ENCODE data around the gene PLXND1. TPM values are rescaled to one million over a fixed set of nuclear protein-coding genes. Genes with fewer than 3 reads are reported as not detected.

Gene PLXND1
- total RNA-seq, 4 donors from 2014 or later, result 50.5 to 89.9 (median 76.6) TPM

DNA sequence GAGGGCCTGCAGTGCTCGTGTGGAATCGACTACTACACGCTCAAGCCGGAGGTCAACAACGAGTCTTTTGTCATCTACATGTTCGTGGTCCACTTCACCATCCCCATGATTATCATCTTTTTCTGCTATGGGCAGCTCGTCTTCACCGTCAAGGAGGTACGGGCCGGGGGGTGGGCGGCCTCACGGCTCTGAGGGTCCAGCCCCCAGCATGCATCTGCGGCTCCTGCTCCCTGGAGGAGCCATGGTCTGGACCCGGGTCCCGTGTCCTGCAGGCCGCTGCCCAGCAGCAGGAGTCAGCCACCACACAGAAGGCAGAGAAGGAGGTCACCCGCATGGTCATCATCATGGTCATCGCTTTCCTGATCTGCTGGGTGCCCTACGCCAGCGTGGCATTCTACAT, 74.2 kb downstream of the PLXND1 start:
- H3K4me3 ChIP-seq, result no peak overlapping the region
- H3K4me1 ChIP-seq, result peaks cover 0 to 2% (median 0%) of the 10 kb centered on the region in 4 donors
- intact Hi-C loops (cut with DNase I), result no loop called here
- H3K9me3 ChIP-seq, result no peaks in the 10 kb centered on the region
- no peaks in the 10 kb centered on the region for H3K36me3 ChIP-seq
- TF ChIP-seq, protein P1, sequence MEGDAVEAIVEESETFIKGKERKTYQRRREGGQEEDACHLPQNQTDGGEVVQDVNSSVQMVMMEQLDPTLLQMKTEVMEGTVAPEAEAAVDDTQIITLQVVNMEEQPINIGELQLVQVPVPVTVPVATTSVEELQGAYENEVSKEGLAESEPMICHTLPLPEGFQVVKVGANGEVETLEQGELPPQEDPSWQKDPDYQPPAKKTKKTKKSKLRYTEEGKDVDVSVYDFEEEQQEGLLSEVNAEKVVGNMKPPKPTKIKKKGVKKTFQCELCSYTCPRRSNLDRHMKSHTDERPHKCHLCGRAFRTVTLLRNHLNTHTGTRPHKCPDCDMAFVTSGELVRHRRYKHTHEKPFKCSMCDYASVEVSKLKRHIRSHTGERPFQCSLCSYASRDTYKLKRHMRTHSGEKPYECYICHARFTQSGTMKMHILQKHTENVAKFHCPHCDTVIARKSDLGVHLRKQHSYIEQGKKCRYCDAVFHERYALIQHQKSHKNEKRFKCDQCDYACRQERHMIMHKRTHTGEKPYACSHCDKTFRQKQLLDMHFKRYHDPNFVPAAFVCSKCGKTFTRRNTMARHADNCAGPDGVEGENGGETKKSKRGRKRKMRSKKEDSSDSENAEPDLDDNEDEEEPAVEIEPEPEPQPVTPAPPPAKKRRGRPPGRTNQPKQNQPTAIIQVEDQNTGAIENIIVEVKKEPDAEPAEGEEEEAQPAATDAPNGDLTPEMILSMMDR (IDR thresholded peaks at IDR 0.05), result no peak
- TF ChIP-seq POLR2A (IDR thresholded peaks at IDR 0.05; ENCODE audit: low read depth) (no peak), POLR2AphosphoS5 (IDR thresholded peaks at IDR 0.05) (no peak), EP300 (IDR thresholded peaks at IDR 0.05) (no peak)
- no peak for DNase-seq (ENCODE audit: extremely low spot score)
- no peak overlapping the region for H3K27ac ChIP-seq (replicated peaks in 1 of 4)
- H3K27me3 ChIP-seq, result no peaks in the 10 kb centered on the region
- WGBS, result 97% methylated on average over 20 of the region's 20 CpGs

GRCh38 chr3:129531699-129532098, 74.8 kb downstream of the PLXND1 start:
- H3K4me3 ChIP-seq, result no peak overlapping the region
- 93% methylated on average over 9 of the region's 11 CpGs for WGBS
- TF ChIP-seq EP300 (IDR thresholded peaks at IDR 0.05), result no peak
- intact Hi-C loops (cut with DNase I), result no loop called here
- peaks cover 0 to 2% (median 0%) of the 10 kb centered on the region in 4 donors for H3K4me1 ChIP-seq
- no peaks in the 10 kb centered on the region for H3K9me3 ChIP-seq
- H3K36me3 ChIP-seq, result no peaks in the 10 kb centered on the region
- H3K27me3 ChIP-seq, result no peaks in the 10 kb centered on the region
- DNase-seq (ENCODE audit: extremely low spot score), result no peak
- H3K27ac ChIP-seq (replicated peaks in 1 of 4), result no peak overlapping the region

DNA sequence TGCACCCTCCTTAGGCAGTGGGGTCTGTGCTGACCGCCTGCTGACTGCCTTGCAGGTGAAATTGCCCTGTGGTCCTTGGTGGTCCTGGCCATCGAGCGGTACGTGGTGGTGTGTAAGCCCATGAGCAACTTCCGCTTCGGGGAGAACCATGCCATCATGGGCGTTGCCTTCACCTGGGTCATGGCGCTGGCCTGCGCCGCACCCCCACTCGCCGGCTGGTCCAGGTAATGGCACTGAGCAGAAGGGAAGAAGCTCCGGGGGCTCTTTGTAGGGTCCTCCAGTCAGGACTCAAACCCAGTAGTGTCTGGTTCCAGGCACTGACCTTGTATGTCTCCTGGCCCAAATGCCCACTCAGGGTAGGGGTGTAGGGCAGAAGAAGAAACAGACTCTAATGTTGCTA, 75.7 kb downstream of the PLXND1 start:
- no peak for DNase-seq (ENCODE audit: extremely low spot score)
- H3K27me3 ChIP-seq, result no peaks in the 10 kb centered on the region
- intact Hi-C loops (cut with DNase I), result no loop called here
- TF ChIP-seq, protein P1 (IDR thresholded peaks at IDR 0.05), result no peak
- no peak for TF ChIP-seq POLR2A (IDR thresholded peaks at IDR 0.05; ENCODE audit: low read depth)
- TF ChIP-seq EP300 (IDR thresholded peaks at IDR 0.05), result no peak
- no peak for TF ChIP-seq POLR2AphosphoS5 (IDR thresholded peaks at IDR 0.05)
- no peak overlapping the region for H3K27ac ChIP-seq (replicated peaks in 1 of 4)
- no peaks in the 10 kb centered on the region for H3K9me3 ChIP-seq
- no peaks in the 10 kb centered on the region for H3K36me3 ChIP-seq
- WGBS, result 98% methylated on average over 11 of the region's 13 CpGs
- peaks cover 0 to 2% (median 0%) of the 10 kb centered on the region in 4 donors for H3K4me1 ChIP-seq
- no peak overlapping the region for H3K4me3 ChIP-seq

- TF ChIP-seq POLR2A (IDR thresholded peaks at IDR 0.05; ENCODE audit: low read depth) (no peak), EP300 (IDR thresholded peaks at IDR 0.05) (no peak), POLR2AphosphoS5 (IDR thresholded peaks at IDR 0.05) (no peak)
- TF ChIP-seq, protein P1 (IDR thresholded peaks at IDR 0.05), result no peak
- H3K36me3 ChIP-seq, result no peaks in the 10 kb centered on the region
- DNase-seq (ENCODE audit: extremely low spot score), result no peak
- H3K4me1 ChIP-seq, result peaks cover 0 to 2% (median 0%) of the 10 kb centered on the region in 4 donors
- H3K27me3 ChIP-seq, result no peaks in the 10 kb centered on the region
- WGBS, result 54% methylated on average over 6 of the region's 6 CpGs
- H3K27ac ChIP-seq (replicated peaks in 1 of 4), result no peak overlapping the region
- H3K4me3 ChIP-seq, result no peak overlapping the region
- H3K9me3 ChIP-seq, result no peaks in the 10 kb centered on the region
- intact Hi-C loops (cut with DNase I), result no loop called here
These were observed 76.2 kb downstream of the PLXND1 start for GRCh38 chr3:129530251-129530791.

DNA sequence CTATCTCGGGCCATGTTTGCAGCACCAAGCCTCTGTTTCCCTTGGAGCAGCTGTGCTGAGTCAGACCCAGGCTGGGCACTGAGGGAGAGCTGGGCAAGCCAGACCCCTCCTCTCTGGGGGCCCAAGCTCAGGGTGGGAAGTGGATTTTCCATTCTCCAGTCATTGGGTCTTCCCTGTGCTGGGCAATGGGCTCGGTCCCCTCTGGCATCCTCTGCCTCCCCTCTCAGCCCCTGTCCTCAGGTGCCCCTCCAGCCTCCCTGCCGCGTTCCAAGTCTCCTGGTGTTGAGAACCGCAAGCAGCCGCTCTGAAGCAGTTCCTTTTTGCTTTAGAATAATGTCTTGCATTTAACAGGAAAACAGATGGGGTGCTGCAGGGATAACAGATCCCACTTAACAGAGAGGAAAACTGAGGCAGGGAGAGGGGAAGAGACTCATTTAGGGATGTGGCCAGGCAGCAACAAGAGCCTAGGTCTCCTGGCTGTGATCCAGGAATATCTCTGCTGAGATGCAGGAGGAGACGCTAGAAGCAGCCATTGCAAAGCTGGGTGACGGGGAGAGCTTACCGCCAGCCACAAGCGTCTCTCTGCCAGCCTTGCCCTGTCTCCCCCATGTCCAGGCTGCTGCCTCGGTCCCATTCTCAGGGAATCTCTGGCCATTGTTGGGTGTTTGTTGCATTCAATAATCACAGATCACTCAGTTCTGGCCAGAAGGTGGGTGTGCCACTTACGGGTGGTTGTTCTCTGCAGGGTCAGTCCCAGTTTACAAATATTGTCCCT, 76.9 kb downstream of the PLXND1 start:
- DNase-seq (ENCODE audit: extremely low spot score), result no peak
- Histone ChIP-seq H3K36me3 (no peaks in the 10 kb centered on the region), H3K4me3 (no peak overlapping the region), H3K27me3 (no peaks in the 10 kb centered on the region), H3K4me1 (peaks cover 0 to 2% (median 0%) of the 10 kb centered on the region in 4 donors), H3K27ac (replicated peaks in 1 of 4) (no peak overlapping the region), H3K9me3 (no peaks in the 10 kb centered on the region)
- TF ChIP-seq POLR2A (IDR thresholded peaks at IDR 0.05; ENCODE audit: low read depth), result no peak
- TF ChIP-seq EP300 (IDR thresholded peaks at IDR 0.05), result no peak
- TF ChIP-seq POLR2AphosphoS5 (IDR thresholded peaks at IDR 0.05), result no peak
- TF ChIP-seq, protein P1 (IDR thresholded peaks at IDR 0.05), result no peak
- 86% methylated on average over 12 of the region's 12 CpGs for WGBS
- intact Hi-C loops (cut with DNase I), result no loop called here
